ENCODE measurements around the gene TYROBP. TPM values are rescaled to one million over a fixed set of nuclear protein-coding genes. Genes with fewer than 3 reads are reported as not detected.

Gene TYROBP
- total RNA-seq, 1 experiment from 2014 or later = not detected

- H3K23ac ChIP-seq (ENCODE audit: insufficient read length, low read depth, low read length) = no peak overlapping the region
- H3K27ac ChIP-seq (ENCODE audit: insufficient read length, low read depth, low read length) = no peak overlapping the region
- H3K36me3 Mint-ChIP-seq (ENCODE audit: insufficient read depth in 1 of 3, low read depth in 3 of 3) = peaks cover 28 to 47% (median 41%) of the 10 kb centered on the region in 3 experiments
- H3K23me2 ChIP-seq (ENCODE audit: insufficient read length, low read depth, low read length, poor library complexity, severe bottlenecking) = no peaks in the 10 kb centered on the region
- H3K79me2 ChIP-seq (ENCODE audit: insufficient read depth, low read length) = no peaks in the 10 kb centered on the region
- no peak overlapping the region for H3K18ac ChIP-seq (ENCODE audit: insufficient read length, low read depth, low read length)
- no peak overlapping the region for H3K4me3 Mint-ChIP-seq
- H3K4ac ChIP-seq (ENCODE audit: low read depth, low read length) = no peak overlapping the region
- no peak overlapping the region for H3K14ac ChIP-seq (ENCODE audit: insufficient read depth, low read length)
- H3K9me3 ChIP-seq (ENCODE audit: control insufficient read depth, low read depth, low read length) = no peaks in the 10 kb centered on the region
- no peak overlapping the region for H2BK12ac ChIP-seq (ENCODE audit: insufficient read length, low read depth, low read length)
- no peaks in the 10 kb centered on the region; the same call in none of the 2 replicates for H3K27me3 Mint-ChIP-seq (ENCODE audit: low read depth)
- no peak overlapping the region for H4K8ac ChIP-seq (replicated peaks; ENCODE audit: insufficient read length, low read depth, low read length)
- DNase-seq = no peak
- H3K4me2 ChIP-seq (ENCODE audit: insufficient read depth, insufficient read length, low read length) = no peak overlapping the region
- no peak overlapping the region for H3K27ac Mint-ChIP-seq
- H2BK15ac ChIP-seq (ENCODE audit: low read depth, low read length) = no peak overlapping the region
- H4K20me1 ChIP-seq (ENCODE audit: control insufficient read depth, insufficient read depth, insufficient read length) = no peaks in the 10 kb centered on the region
- no peak overlapping the region for H4K91ac ChIP-seq (ENCODE audit: insufficient read length, low read depth, low read length)
- no peak for TF ChIP-seq CTCF (conservative IDR thresholded peaks at IDR 0.05)
- H2BK20ac ChIP-seq (ENCODE audit: low read depth, low read length, poor library complexity, severe bottlenecking) = no peak overlapping the region
- no peaks in the 10 kb centered on the region for H3K79me1 ChIP-seq (ENCODE audit: insufficient read depth, low read depth, low read length, poor library complexity, severe bottlenecking)
- H3K4me1 Mint-ChIP-seq = no peaks in the 10 kb centered on the region
- H3K4me1 ChIP-seq (ENCODE audit: insufficient read depth, low read length) = no peaks in the 10 kb centered on the region
- no peak overlapping the region for H3K9ac ChIP-seq (ENCODE audit: extremely low read depth, insufficient read length, low read length)
- H2BK5ac ChIP-seq (ENCODE audit: insufficient read length, low read length) = no peak overlapping the region
- H3K9me3 Mint-ChIP-seq = no peaks in the 10 kb centered on the region
- no peak overlapping the region for H4K5ac ChIP-seq (ENCODE audit: insufficient read length, low read depth, low read length)
- no peak overlapping the region for H3T11ph ChIP-seq (ENCODE audit: low read length)
- WGBS (ENCODE audit: extremely low coverage, insufficient read length, low lambda C conversion rate) = no CpG with 5 or more reads among the region's 8 CpGs
- H2AFZ ChIP-seq (ENCODE audit: low read length) = no peak overlapping the region
- no peak overlapping the region for H3K56ac ChIP-seq (ENCODE audit: insufficient read length, low read depth, low read length)
- H2AK5ac ChIP-seq (ENCODE audit: insufficient read length, low read length) = no peak overlapping the region
- H3K27me3 ChIP-seq (ENCODE audit: insufficient read depth, low read length) = no peaks in the 10 kb centered on the region
- H2BK120ac ChIP-seq (ENCODE audit: low read depth, low read length, poor library complexity, severe bottlenecking) = no peak overlapping the region
These were observed 22.2 kb downstream of the TYROBP start for GRCh38 chr19:35885904-35886303.
